ENCODE measurements around the gene KIAA1614. TPM values are rescaled to one million over a fixed set of nuclear protein-coding genes. Genes with fewer than 3 reads are reported as not detected.

KIAA1614 gene
- total RNA-seq, 2 experiments from 2014 or later, result 0.06 to 0.80 TPM

GRCh38 chr1:180970333-180971079 is 57.8 kb downstream of the KIAA1614 start:
- Histone ChIP-seq H3K79me2 (ENCODE audit: insufficient read depth, low read depth, low read length) (no peaks in the 10 kb centered on the region), H3K27ac (ENCODE audit: low read depth, low read length, poor library complexity, severe bottlenecking) (no peak overlapping the region), H4K20me1 (ENCODE audit: insufficient read depth, low read length) (no peaks in the 10 kb centered on the region), H2AFZ (ENCODE audit: low read length) (no peak overlapping the region), H3K9me3 (ENCODE audit: low read length) (no peaks in the 10 kb centered on the region), H3K4me3 (ENCODE audit: low read depth, low read length, poor library complexity, severe bottlenecking) (no peak overlapping the region), H3K36me3 (ENCODE audit: insufficient read depth, low read length) (peaks cover 26% of the 10 kb centered on the region), H3K4me1 (ENCODE audit: insufficient read depth, low read length, poor library complexity, severe bottlenecking) (no peaks in the 10 kb centered on the region), H3K9me2 (ENCODE audit: insufficient read depth, low read length) (no peaks in the 10 kb centered on the region), H3K4me2 (ENCODE audit: low read length) (no peak overlapping the region)
- ChIA-PET POLR2A (interaction anchor here (0.8 kb wide), 1 partner anchor 13 kb away, joined by 3 read pairs; no protein-coding TSS in a partner anchor), CTCF (ENCODE audit: unreplicated experiment) (no interaction called here)
- DNase-seq (ENCODE audit: low spot score), result no peak
- intact Hi-C loops (cut with micrococcal nuclease; ENCODE audit: unreplicated experiment), result no loop called here
- BruUV-seq (replicated peaks), result no TSS peak
- no peak for TF ChIP-seq EZH2phosphoT487 (IDR thresholded peaks at IDR 0.05; ENCODE audit: borderline replicate concordance, low read depth, low read length)
- TF ChIP-seq CTCF (conservative IDR thresholded peaks at IDR 0.05; ENCODE audit: low read length), result no peak

GRCh38 chr1:180971273-180971997 is 58.7 kb downstream of the KIAA1614 start:
- ChIA-PET CTCF (ENCODE audit: unreplicated experiment) (no interaction called here), POLR2A (interaction anchor here (0.8 kb wide), 1 partner anchor 14 kb away, joined by 3 read pairs; no protein-coding TSS in a partner anchor)
- no peak for TF ChIP-seq CTCF (conservative IDR thresholded peaks at IDR 0.05; ENCODE audit: low read length)
- no peak for TF ChIP-seq EZH2phosphoT487 (IDR thresholded peaks at IDR 0.05; ENCODE audit: borderline replicate concordance, low read depth, low read length)
- no peaks in the 10 kb centered on the region for H4K20me1 ChIP-seq (ENCODE audit: insufficient read depth, low read length)
- no peak for DNase-seq (ENCODE audit: low spot score)
- no peaks in the 10 kb centered on the region for H3K9me2 ChIP-seq (ENCODE audit: insufficient read depth, low read length)
- intact Hi-C loops (cut with micrococcal nuclease; ENCODE audit: unreplicated experiment), result no loop called here
- no peak overlapping the region for H3K4me3 ChIP-seq (ENCODE audit: low read depth, low read length, poor library complexity, severe bottlenecking)
- H3K79me2 ChIP-seq (ENCODE audit: insufficient read depth, low read depth, low read length), result no peaks in the 10 kb centered on the region
- no peak overlapping the region for H2AFZ ChIP-seq (ENCODE audit: low read length)
- peaks cover 34% of the 10 kb centered on the region for H3K36me3 ChIP-seq (ENCODE audit: insufficient read depth, low read length)
- no peaks in the 10 kb centered on the region for H3K4me1 ChIP-seq (ENCODE audit: insufficient read depth, low read length, poor library complexity, severe bottlenecking)
- no peaks in the 10 kb centered on the region for H3K9me3 ChIP-seq (ENCODE audit: low read length)
- no peak overlapping the region for H3K4me2 ChIP-seq (ENCODE audit: low read length)
- H3K27ac ChIP-seq (ENCODE audit: low read depth, low read length, poor library complexity, severe bottlenecking), result no peak overlapping the region
- no TSS peak for BruUV-seq (replicated peaks)

- POLR2A ChIA-PET, result no interaction called here
- intact Hi-C loops (cut with micrococcal nuclease; ENCODE audit: unreplicated experiment), result no loop called here
- Histone ChIP-seq H2AFZ (ENCODE audit: low read length) (no peak overlapping the region), H3K79me2 (ENCODE audit: insufficient read depth, low read depth, low read length) (no peaks in the 10 kb centered on the region), H3K27ac (ENCODE audit: low read depth, low read length, poor library complexity, severe bottlenecking) (no peak overlapping the region), H4K20me1 (ENCODE audit: insufficient read depth, low read length) (no peaks in the 10 kb centered on the region), H3K9me3 (ENCODE audit: low read length) (no peaks in the 10 kb centered on the region), H3K4me1 (ENCODE audit: insufficient read depth, low read length, poor library complexity, severe bottlenecking) (no peaks in the 10 kb centered on the region), H3K9me2 (ENCODE audit: insufficient read depth, low read length) (no peaks in the 10 kb centered on the region), H3K36me3 (ENCODE audit: insufficient read depth, low read length) (peaks cover 34% of the 10 kb centered on the region), H3K4me3 (ENCODE audit: low read depth, low read length, poor library complexity, severe bottlenecking) (no peak overlapping the region), H3K4me2 (ENCODE audit: low read length) (no peak overlapping the region)
- CTCF ChIA-PET (ENCODE audit: unreplicated experiment), result no interaction called here
- no TSS peak for BruUV-seq (replicated peaks)
- DNase-seq (ENCODE audit: low spot score), result no peak
- TF ChIP-seq CTCF (conservative IDR thresholded peaks at IDR 0.05; ENCODE audit: low read length) (no peak), EZH2phosphoT487 (IDR thresholded peaks at IDR 0.05; ENCODE audit: borderline replicate concordance, low read depth, low read length) (no peak)
These were observed 60.7 kb downstream of the KIAA1614 start for GRCh38 chr1:180973369-180973768.
